AG04449 (cell line): Measurements from ENCODE around the gene RAB10.
"Not testable (repeated sequence)": the region's sequence is repeated elsewhere in the genome, so short reads cannot be mapped to it uniquely, and the experiment has no call there.

Source experiments
- CTCF ChIA-PET: fragments of 350-600 bp; formaldehyde crosslinking; extraction: SDS; loops from one replicate; lab custom pipeline; 2021; ENCODE audit warnings: antibody characterized with exemption; lab: Yijun Ruan, JAX
- POLR2A ChIA-PET: fragments of 400-600, 350-600 bp; formaldehyde crosslinking; extraction: SDS; loops from one replicate; lab custom pipeline; 2020; ENCODE audit warnings: antibody characterized with exemption, inconsistent platforms; lab: Yijun Ruan, JAX
- DNase-seq: peaks from one replicate; pipeline ENCODE4 v3.0.0-alpha.2; 2010; ENCODE audit warnings: low read depth, low spot score
- H3K4me3 ChIP-seq: 2 replicates; pipeline ENCODE4 v1.5.1; 2011; ENCODE audit warnings: low read depth, mild to moderate bottlenecking, control low read depth, low read length
- TF ChIP-seq, protein P1 (sequence below): IDR thresholded peaks from one replicate; pipeline ENCODE4 v1.5.1; 2011; ENCODE audit warnings: mild to moderate bottlenecking, moderate library complexity, low read length, control low read depth, inconsistent platforms; ENCODE audit not compliant: insufficient read depth; ENCODE audit errors: missing control alignments

Gene RAB10

DNA sequence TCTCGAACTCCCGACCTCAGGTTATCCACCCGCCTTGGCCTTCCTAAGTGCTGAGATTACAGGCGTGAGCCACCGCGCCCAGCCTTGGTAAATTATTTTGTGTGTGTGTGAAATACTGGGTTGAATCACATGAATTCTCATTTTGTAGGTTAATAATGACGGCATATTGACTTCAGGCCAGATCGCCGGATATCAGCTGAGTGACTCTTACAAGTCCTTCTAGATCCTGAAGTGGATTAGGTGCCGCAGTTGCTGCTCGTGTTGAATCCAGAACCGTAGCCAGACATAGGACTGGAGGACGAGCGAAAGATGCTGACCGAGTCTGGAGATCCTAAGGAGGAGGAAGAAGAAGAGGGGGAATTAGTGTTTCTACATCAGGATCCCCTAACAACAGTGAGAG is 39.4 kb upstream of the RAB10 start:
- DNase-seq, result no peak
- no peak overlapping the region for H3K4me3 ChIP-seq
- ChIA-PET POLR2A (no interaction called here), CTCF (interaction anchor here (1.1 to 9.9 kb wide), 5 partner anchors 10 to 190 kb away, joined by 4 to 189 read pairs (median 5); no protein-coding TSS in a partner anchor)
- TF ChIP-seq, protein P1, sequence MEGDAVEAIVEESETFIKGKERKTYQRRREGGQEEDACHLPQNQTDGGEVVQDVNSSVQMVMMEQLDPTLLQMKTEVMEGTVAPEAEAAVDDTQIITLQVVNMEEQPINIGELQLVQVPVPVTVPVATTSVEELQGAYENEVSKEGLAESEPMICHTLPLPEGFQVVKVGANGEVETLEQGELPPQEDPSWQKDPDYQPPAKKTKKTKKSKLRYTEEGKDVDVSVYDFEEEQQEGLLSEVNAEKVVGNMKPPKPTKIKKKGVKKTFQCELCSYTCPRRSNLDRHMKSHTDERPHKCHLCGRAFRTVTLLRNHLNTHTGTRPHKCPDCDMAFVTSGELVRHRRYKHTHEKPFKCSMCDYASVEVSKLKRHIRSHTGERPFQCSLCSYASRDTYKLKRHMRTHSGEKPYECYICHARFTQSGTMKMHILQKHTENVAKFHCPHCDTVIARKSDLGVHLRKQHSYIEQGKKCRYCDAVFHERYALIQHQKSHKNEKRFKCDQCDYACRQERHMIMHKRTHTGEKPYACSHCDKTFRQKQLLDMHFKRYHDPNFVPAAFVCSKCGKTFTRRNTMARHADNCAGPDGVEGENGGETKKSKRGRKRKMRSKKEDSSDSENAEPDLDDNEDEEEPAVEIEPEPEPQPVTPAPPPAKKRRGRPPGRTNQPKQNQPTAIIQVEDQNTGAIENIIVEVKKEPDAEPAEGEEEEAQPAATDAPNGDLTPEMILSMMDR, result no peak

DNA sequence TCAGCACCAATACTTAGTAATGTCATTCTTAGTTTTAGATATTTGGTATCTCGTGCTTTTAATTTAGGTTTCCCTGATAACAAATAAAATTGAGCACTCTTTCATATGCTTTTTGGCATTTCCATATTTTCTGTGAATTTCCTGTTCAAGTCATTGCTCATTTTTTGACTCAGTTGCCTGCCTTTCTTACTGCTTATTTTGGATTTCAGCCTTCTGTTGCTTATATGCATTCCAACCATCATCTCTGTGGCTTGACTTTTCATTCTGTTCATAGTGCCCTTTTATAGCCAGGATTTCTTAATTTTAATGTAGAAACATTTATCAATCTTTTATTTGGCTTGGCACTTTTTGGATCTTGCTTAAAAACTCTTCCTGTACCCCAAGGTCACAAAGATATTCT is 37.0 kb upstream of the RAB10 start:
- ChIA-PET POLR2A (no interaction called here), CTCF (no interaction called here)
- DNase-seq, result no peak
- TF ChIP-seq, protein P1, result no peak
- no peak overlapping the region for H3K4me3 ChIP-seq

DNA sequence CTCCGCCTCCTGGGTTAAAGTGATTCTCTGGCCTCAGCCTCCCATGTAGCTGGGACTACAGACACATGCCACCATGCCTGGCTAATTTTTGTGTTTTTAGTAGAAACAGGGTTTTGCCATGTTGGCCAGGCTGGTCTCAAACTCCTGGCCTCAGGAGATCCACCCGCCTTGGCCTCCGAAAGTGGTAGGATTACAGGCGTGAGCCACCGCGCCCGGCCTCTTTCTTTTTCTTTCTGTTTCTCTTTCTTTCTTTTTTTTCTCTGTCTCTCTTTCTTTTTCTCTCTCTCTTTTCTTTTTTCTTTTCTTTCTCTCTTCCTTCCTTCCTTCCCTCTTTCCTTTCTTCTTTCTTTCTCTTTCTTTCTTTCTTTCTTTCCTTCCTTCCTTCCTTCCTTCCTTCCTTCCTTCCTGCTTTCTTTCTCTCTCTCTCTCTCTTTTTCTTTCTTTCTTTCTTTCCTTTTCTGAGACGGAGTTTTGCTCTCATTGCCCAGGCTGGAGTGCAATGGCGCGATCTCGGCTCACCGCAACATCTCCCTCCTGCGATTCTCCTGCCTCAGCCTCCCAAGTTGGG is 35.0 kb upstream of the RAB10 start:
- DNase-seq, POLR2A ChIA-PET, H3K4me3 ChIP-seq: not testable (repeated sequence)
- CTCF ChIA-PET, result interaction anchor here (1.1 to 1.5 kb wide), 4 partner anchors 8 to 37 kb away, joined by 3 to 7 read pairs (median 4); no protein-coding TSS in a partner anchor

DNA sequence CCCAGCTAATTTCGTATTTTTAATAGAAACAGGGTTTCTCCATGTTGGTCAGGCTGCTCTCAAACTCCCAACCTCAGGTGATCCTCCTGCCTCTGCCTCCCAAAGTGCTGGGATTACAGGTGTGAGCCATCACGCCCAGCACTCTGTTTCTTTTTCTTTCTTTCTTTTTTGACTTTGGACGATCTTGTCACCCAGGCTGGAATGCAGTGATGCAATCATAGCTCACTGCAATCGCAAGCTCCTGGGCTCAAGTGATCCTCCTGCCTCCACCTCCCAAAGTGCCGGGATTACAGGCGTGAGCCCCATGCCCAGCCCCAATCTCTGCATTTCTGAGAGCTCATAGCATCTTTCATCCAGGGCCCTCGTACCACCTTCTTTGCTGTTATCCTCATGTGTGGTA is 34.5 kb upstream of the RAB10 start:
- CTCF ChIA-PET, result interaction anchor here (1.1 to 1.2 kb wide), 2 partner anchors 8 to 19 kb away, joined by 3 to 7 read pairs; no protein-coding TSS in a partner anchor
- DNase-seq, POLR2A ChIA-PET, H3K4me3 ChIP-seq: not testable (repeated sequence)

DNA sequence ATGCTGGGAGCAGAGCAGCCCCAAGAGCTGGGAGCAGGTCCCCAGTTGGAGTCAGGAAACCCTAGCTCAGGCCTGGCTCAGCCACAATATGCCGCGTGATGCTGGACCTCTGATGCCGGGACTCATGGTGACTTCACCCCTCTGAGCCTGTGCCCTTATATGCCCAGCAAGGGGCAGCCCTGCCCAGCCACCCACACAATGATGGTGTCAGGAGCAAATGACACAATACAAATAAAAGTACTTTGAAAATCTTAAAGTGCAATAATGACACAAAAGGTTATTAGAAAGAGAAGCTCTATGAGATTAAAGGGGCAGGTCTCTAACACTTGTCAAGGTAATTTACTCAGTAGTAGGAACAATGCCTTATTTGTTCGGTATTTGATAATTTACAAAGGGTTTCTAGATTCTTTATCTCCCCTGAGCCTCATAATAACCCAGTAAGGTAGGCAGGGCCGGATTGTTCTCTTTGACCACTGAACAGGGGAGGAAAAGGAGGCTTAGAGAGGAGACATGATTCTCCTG is 33.3 kb upstream of the RAB10 start:
- TF ChIP-seq, protein P1, result no peak
- ChIA-PET POLR2A (no interaction called here), CTCF (interaction anchor here (1.2 kb wide), 2 partner anchors 9 to 144 kb away, joined by 3 to 6 read pairs; no protein-coding TSS in a partner anchor)
- H3K4me3 ChIP-seq, result no peak overlapping the region
- no peak for DNase-seq

DNA sequence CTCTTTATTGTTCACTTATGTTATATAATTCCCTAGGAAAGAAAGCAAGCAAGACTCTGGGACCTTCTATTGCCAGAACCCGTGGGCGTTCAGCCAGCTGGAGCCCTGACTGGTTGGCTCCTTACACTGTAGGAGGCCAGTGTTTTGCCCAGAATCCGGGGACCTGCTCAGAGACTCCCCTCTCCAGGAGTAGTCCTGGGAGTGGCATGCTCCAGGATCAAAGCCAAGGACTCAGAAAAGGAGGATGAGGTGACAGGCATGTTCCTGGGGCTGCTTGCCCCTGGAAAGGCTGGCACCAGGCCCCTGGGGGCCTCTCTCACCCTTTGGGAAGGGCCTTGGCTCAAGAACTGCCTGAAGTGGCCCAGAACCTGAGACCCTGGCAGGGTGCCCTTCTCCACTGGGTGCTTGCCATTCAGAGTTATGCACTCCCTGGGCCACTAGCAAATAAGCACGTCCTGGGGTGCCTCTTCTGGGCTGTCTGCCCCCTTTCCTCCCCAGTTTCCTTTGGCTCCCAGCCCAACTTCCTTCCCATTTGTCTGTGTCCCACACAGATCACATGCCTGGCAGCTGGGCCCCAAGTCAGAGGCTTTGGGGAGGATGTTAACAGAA is 32.0 kb upstream of the RAB10 start:
- POLR2A ChIA-PET, result no interaction called here
- no peak for DNase-seq
- CTCF ChIA-PET, result no interaction called here
- TF ChIP-seq, protein P1, result no peak
- H3K4me3 ChIP-seq, result no peak overlapping the region

DNA sequence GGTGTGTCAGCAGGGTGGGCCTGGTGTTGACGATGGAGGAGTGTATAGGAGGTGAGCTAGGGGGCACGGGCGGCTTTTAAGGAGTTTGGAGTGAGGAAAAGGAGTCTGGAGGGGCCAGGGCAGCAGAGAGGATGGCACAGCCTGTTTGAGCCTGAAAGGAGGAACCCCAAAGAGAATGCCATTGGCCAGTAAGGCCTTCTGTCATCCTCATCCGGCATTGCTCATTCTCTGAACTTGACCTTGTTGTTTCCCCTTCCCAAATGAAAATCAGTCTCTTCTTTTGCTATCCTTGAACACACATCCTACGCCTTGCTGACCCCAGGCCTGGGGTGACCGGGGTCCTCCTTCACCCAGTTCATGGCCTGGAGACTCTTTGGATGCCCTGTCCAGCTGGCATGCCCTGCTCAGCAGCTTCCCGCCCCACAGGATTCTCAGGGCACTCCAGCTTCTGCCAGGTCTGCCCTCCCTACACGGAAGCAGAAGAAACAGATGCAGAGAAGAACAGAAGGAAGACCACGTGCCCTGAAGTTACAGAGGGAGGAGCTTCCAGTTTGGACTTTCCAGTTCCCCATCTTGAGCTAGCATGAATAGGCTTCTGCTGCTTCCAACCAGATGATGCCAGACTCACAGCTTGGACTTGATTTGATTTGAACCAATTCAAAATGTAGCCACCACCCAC is 31.1 kb upstream of the RAB10 start:
- ChIA-PET POLR2A (no interaction called here), CTCF (interaction anchor here (3.4 kb wide), 1 partner anchor 11 kb away, joined by 19 read pairs; no protein-coding TSS in a partner anchor)
- no peak for DNase-seq
- TF ChIP-seq, protein P1, result no peak
- H3K4me3 ChIP-seq, result no peak overlapping the region
